ENCODE measurements around the gene ASPN. TPM values are rescaled to one million over a fixed set of nuclear protein-coding genes. Genes with fewer than 3 reads are reported as not detected.
A peak's percentile ranks its signal among the peaks of the same experiment; 100 is the strongest.

The ASPN gene
- total and polyA plus RNA-seq, 9 of the 15 experiments (the other 6 are each of a cell fraction or from before 2014, with no cell fraction given): 0.03 to 0.07 TPM; not detected in 7

DNA sequence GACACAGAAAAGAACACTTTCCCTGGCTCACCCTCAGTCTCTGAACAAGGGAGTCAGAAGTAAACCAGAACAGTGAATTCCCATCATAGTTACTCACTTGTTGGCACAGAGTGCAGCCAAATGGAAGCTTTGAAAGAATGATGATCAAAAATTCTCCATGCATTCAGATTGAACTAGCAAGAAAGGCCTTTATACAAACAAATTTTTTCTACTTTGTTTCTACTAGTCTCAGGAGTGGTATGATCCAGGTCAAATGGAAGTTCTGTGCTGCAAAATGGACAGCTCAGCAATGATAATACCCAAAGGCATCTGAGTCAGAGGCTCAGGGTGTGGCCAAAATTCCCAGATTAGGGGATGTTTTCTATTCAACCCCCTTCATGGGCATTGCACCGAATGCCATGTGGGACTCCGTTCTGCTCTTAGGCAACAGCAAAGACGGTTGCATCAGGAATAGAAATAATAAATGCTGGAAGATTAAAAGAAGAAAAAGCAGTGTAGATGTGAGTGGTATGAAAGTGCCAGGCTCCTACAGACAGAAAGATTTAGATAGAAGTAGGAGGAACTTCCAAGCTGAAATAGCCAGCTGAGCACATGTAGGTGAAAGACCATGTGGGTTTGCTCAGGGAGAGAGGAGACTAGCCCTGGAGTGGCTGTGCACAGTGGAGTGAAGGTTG is 24.0 kb upstream of the ASPN start:
- no peak overlapping the region for H3K4me2 ChIP-seq (ENCODE audit: insufficient read depth, low read length)
- no peak overlapping the region for H3K4me3 ChIP-seq
- 68% methylated on average over 3 of the region's 3 CpGs for WGBS (ENCODE audit: insufficient coverage, low coverage, missing lambda C conversion rate)
- H3K4me1 ChIP-seq (replicated peaks in 1 of 2; ENCODE audit: control insufficient read depth in 2 of 2, insufficient read depth in 2 of 2, low read length in 2 of 2): peaks cover 8 to 19% of the 10 kb centered on the region in 2 experiments
- TF ChIP-seq, protein P1, sequence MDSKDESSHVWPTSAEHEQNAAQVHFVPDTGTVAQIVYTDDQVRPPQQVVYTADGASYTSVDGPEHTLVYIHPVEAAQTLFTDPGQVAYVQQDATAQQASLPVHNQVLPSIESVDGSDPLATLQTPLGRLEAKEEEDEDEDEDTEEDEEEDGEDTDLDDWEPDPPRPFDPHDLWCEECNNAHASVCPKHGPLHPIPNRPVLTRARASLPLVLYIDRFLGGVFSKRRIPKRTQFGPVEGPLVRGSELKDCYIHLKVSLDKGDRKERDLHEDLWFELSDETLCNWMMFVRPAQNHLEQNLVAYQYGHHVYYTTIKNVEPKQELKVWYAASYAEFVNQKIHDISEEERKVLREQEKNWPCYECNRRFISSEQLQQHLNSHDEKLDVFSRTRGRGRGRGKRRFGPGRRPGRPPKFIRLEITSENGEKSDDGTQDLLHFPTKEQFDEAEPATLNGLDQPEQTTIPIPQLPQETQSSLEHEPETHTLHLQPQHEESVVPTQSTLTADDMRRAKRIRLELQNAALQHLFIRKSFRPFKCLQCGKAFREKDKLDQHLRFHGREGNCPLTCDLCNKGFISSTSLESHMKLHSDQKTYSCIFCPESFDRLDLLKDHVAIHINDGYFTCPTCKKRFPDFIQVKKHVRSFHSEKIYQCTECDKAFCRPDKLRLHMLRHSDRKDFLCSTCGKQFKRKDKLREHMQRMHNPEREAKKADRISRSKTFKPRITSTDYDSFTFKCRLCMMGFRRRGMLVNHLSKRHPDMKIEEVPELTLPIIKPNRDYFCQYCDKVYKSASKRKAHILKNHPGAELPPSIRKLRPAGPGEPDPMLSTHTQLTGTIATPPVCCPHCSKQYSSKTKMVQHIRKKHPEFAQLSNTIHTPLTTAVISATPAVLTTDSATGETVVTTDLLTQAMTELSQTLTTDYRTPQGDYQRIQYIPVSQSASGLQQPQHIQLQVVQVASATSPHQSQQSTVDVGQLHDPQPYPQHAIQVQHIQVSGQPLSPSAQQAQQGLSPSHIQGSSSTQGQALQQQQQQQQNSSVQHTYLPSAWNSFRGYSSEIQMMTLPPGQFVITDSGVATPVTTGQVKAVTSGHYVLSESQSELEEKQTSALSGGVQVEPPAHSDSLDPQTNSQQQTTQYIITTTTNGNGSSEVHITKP (IDR thresholded peaks at IDR 0.05; ENCODE audit: partially characterized antibody): peak; percentile 74
- TF ChIP-seq CC2D1A (IDR thresholded peaks at IDR 0.05) (no peak), FOSL1 (tag; conservative IDR thresholded peaks at IDR 0.05) (peak; percentile 40; the same call in 1 of the 2 replicates)
- no peaks in the 10 kb centered on the region for H3K9me3 ChIP-seq (replicated peaks; ENCODE audit: control insufficient read depth, insufficient read depth, low read depth, low read length)
- H3K27ac ChIP-seq (ENCODE audit: extremely low read depth, low read depth, low read length): no peak overlapping the region
- intact Hi-C loops (cut with micrococcal nuclease): no loop called here
- H3K9ac ChIP-seq (ENCODE audit: insufficient read depth in 1 of 2, low read depth in 2 of 2, low read length in 2 of 2): no peak overlapping the region
- H2AFZ ChIP-seq (ENCODE audit: low read depth, low read length): no peak overlapping the region
- BruUV-seq (replicated peaks): no TSS peak
- DNase-seq (ENCODE audit: extremely low read depth in 1 of 4, low spot score in 3 of 4) (no peak), ATAC-seq (no peak), FAIRE-seq (no peak)
- H3K36me3 ChIP-seq (ENCODE audit: control insufficient read depth, insufficient read depth, low read length): no peaks in the 10 kb centered on the region
- POLR2A ChIA-PET: interaction anchor here (1.2 kb wide), 1 partner anchor 12 kb away, joined by 4 read pairs; no protein-coding TSS in a partner anchor
- no peaks in the 10 kb centered on the region for H3K27me3 ChIP-seq (ENCODE audit: control insufficient read depth in 2 of 2, insufficient read depth in 2 of 2, low read length in 2 of 2)
- CTCF ChIA-PET (ENCODE audit: low intra/inter-chr PET ratio): interaction anchor here (0.9 to 1.4 kb wide), 2 partner anchors 128 to 129 kb away, joined by 6 read pairs; no protein-coding TSS in a partner anchor
- in situ Hi-C loops (cut with MboI): no loop called here
- no peaks in the 10 kb centered on the region for H4K20me1 ChIP-seq (replicated peaks; ENCODE audit: control insufficient read depth, insufficient read depth, low read length)
- H3K79me2 ChIP-seq (ENCODE audit: control insufficient read depth, insufficient read depth, low read length): no peaks in the 10 kb centered on the region
- H3K9me1 ChIP-seq (ENCODE audit: control insufficient read depth, insufficient read depth, low read length): no peaks in the 10 kb centered on the region

Measured in K562 (cell line).